ENCODE measurements around the gene POLR1A.

DNA sequence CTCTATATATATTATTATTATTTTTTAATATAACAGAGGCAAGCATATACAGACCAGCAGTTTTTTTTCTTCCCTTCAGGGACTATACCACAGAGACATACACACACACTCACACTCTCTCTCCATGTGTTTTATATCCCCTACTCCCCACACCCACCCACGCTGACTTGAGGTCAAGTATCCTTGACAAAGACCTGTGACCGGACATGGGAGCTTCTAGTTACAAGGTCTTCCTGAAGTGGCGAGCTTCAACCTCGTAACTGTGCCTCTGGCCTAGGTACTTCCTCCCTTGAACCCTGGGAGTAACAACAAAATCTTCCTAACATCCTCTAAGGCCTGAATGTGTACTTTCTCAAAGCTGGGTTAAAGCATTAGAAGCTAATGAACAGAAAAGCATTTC lies 52.5 kb downstream of the POLR1A start:
- TF ChIP-seq ZNF138 (tag by site-specific recombination; IDR thresholded peaks at IDR 0.05; ENCODE audit: borderline replicate concordance) (no peak), ZEB2 (tag by site-specific recombination; IDR thresholded peaks at IDR 0.05) (no peak), SETDB1 (IDR thresholded peaks at IDR 0.05; ENCODE audit: insufficient read length, low read length) (no peak), GLIS2 (tag by site-specific recombination; IDR thresholded peaks at IDR 0.05) (no peak), ZNF660 (tag by site-specific recombination; IDR thresholded peaks at IDR 0.05) (no peak), ZNF391 (tag by site-specific recombination; IDR thresholded peaks at IDR 0.05; ENCODE audit: borderline replicate concordance, low read depth) (no peak)
- TF ChIP-seq, protein P1, sequence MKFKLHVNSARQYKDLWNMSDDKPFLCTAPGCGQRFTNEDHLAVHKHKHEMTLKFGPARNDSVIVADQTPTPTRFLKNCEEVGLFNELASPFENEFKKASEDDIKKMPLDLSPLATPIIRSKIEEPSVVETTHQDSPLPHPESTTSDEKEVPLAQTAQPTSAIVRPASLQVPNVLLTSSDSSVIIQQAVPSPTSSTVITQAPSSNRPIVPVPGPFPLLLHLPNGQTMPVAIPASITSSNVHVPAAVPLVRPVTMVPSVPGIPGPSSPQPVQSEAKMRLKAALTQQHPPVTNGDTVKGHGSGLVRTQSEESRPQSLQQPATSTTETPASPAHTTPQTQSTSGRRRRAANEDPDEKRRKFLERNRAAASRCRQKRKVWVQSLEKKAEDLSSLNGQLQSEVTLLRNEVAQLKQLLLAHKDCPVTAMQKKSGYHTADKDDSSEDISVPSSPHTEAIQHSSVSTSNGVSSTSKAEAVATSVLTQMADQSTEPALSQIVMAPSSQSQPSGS (tag by site-specific recombination; IDR thresholded peaks at IDR 0.05; ENCODE audit: low read depth) = no peak
- TF ChIP-seq, protein P2, sequence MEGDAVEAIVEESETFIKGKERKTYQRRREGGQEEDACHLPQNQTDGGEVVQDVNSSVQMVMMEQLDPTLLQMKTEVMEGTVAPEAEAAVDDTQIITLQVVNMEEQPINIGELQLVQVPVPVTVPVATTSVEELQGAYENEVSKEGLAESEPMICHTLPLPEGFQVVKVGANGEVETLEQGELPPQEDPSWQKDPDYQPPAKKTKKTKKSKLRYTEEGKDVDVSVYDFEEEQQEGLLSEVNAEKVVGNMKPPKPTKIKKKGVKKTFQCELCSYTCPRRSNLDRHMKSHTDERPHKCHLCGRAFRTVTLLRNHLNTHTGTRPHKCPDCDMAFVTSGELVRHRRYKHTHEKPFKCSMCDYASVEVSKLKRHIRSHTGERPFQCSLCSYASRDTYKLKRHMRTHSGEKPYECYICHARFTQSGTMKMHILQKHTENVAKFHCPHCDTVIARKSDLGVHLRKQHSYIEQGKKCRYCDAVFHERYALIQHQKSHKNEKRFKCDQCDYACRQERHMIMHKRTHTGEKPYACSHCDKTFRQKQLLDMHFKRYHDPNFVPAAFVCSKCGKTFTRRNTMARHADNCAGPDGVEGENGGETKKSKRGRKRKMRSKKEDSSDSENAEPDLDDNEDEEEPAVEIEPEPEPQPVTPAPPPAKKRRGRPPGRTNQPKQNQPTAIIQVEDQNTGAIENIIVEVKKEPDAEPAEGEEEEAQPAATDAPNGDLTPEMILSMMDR (tag by site-specific recombination; IDR thresholded peaks at IDR 0.05) = no peak
- TF ChIP-seq, protein P3, sequence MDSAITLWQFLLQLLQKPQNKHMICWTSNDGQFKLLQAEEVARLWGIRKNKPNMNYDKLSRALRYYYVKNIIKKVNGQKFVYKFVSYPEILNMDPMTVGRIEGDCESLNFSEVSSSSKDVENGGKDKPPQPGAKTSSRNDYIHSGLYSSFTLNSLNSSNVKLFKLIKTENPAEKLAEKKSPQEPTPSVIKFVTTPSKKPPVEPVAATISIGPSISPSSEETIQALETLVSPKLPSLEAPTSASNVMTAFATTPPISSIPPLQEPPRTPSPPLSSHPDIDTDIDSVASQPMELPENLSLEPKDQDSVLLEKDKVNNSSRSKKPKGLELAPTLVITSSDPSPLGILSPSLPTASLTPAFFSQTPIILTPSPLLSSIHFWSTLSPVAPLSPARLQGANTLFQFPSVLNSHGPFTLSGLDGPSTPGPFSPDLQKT (IDR thresholded peaks at IDR 0.05; ENCODE audit: borderline replicate concordance, low read depth, low read length) = no peak
